NT2/D1 (cell line): ENCODE data around the gene SGF29.
"Not testable (repeated sequence)": the region's sequence is repeated elsewhere in the genome, so short reads cannot be mapped to it uniquely, and the experiment has no call there.

Experiments used
- DNase-seq: peaks from one replicate; pipeline ENCODE4 v3.0.0-alpha.2; 2011; ENCODE audit warnings: low read depth, low spot score
- H3K27me3 ChIP-seq: 2 replicates; pipeline ENCODE4 v1.6.0; 2011; ENCODE audit warnings: mild to moderate bottlenecking; ENCODE audit not compliant: insufficient read length, insufficient read depth
- H3K36me3 ChIP-seq: 2 replicates; pipeline ENCODE4 v1.6.1; 2011; ENCODE audit warnings: mild to moderate bottlenecking, low read length, mixed read lengths; ENCODE audit not compliant: insufficient read depth, insufficient read length
- H3K4me1 ChIP-seq: 2 replicates; pipeline ENCODE4 v1.5.1; 2011; ENCODE audit not compliant: insufficient read depth, insufficient read length
- H3K4me3 ChIP-seq: 2 replicates; pipeline ENCODE4 v1.5.1; 2011; ENCODE audit warnings: low read depth; ENCODE audit not compliant: insufficient read length
- H3K9ac ChIP-seq: 2 replicates; pipeline ENCODE4 v1.6.0; 2011; ENCODE audit warnings: low read depth; ENCODE audit not compliant: insufficient read length
- H3K9me3 ChIP-seq: 2 replicates; pipeline ENCODE4 v1.5.1; 2011; ENCODE audit warnings: mild to moderate bottlenecking, low read length; ENCODE audit not compliant: insufficient read depth
- SUZ12 ChIP-seq: IDR thresholded peaks from 2 replicates; pipeline ENCODE4 v1.6.1; 2011; ENCODE audit not compliant: insufficient read length, insufficient read depth; ENCODE audit errors: extremely low read depth
- YY1 ChIP-seq: IDR thresholded peaks from 2 replicates; pipeline ENCODE4 v1.6.1; 2011; ENCODE audit not compliant: insufficient read length, insufficient read depth
- ZNF274 ChIP-seq: IDR thresholded peaks from 2 replicates; pipeline ENCODE4 v1.6.1; 2011; ENCODE audit warnings: mild to moderate bottlenecking, low read depth, low read length

The SGF29 gene

DNA sequence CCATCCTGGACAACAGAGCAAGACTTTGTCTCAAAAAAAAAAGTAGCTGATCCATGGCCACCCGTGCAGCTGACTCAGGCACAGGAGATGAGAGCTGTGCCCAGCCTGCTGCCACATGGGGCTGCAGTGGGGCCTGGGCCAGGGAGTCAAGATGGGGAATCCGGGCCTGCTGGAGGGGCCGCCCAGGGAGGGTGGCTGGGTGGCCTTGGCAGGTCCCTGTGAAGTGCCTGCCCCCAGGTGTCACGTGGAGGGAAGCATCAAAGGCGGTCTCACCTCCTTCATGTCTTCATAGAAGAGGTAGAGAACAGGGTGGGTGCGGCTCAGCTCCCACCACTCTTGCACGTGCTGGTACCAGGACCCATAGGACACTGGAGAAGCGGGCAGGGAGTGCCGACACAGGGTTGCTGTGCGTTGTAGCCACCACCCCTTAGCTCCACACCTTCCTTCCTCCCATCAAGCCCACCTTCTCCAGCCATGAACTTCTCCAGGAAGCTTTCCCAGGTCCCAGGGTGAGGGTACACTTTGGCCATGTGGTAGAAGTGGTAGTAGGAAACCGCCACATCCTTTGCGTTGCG lies 39.3 kb downstream of the SGF29 start:
- Histone ChIP-seq H3K27me3 (no peaks in the 10 kb centered on the region), H3K9me3 (no peaks in the 10 kb centered on the region), H3K4me3 (no peak overlapping the region), H3K9ac (no peak overlapping the region), H3K4me1 (peaks cover 7% of the 10 kb centered on the region), H3K36me3 (peaks cover 51% of the 10 kb centered on the region)
- TF ChIP-seq SUZ12 (no peak), ZNF274 (no peak), YY1 (no peak)
- no peak for DNase-seq

DNA sequence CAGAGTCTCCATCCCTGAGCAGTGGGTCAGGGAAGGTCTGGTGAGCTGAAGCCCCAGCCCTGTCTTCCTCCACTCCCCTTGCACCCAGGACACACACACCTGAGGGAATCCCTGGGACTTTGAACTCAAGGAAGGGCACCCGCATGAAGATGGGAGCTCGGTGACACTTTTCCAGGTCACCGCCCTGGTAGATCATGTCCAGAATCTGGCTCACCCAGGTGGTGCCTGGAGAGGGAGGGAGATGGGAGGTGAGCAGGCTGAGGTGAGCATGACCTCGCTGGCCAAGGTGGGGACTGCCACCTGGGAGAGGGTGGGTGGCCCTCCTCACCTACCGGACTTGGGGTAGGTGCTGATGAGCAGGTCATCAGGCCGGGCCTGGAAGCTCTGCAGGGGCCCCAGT lies 41.7 kb downstream of the SGF29 start:
- not testable (repeated sequence) for H3K4me3 ChIP-seq, H3K27me3 ChIP-seq, H3K4me1 ChIP-seq, H3K9ac ChIP-seq, DNase-seq, H3K9me3 ChIP-seq
- H3K36me3 ChIP-seq = peaks cover 31% of the 10 kb centered on the region

DNA sequence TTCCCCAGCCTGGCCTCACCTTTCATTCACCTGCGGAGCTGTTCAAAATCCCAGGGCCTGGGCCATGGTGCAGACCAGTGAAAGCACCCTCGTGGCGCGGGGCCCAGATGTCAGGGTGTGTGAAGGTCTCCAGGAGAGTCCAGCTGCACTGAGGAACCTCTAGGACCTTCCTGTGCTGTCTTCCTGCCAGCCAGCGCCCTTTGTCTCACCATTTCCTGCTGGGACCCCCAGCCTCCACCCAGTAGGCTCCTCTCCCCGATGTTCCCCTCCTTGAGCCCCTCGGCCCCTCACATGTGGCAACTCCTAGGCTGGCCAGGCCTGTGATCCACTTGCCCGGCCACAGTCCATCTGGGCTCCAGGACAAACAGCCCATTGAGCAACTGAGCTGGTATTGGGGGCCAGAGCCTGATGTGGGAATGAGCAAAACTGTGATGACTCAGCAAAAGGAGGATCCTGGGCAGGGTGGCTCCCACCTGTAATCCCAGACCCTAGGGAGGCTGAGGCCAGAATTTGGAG lies 42.5 kb downstream of the SGF29 start:
- peaks cover 24% of the 10 kb centered on the region for H3K36me3 ChIP-seq
- TF ChIP-seq ZNF274 (no peak), SUZ12 (no peak), YY1 (no peak)
- DNase-seq = no peak
- peak overlapping the region; percentile 3 for H3K4me3 ChIP-seq
- H3K9me3 ChIP-seq = no peaks in the 10 kb centered on the region
- H3K9ac ChIP-seq = peak overlapping the region; percentile 80
- H3K27me3 ChIP-seq = no peaks in the 10 kb centered on the region
- H3K4me1 ChIP-seq = peaks cover 7% of the 10 kb centered on the region

DNA sequence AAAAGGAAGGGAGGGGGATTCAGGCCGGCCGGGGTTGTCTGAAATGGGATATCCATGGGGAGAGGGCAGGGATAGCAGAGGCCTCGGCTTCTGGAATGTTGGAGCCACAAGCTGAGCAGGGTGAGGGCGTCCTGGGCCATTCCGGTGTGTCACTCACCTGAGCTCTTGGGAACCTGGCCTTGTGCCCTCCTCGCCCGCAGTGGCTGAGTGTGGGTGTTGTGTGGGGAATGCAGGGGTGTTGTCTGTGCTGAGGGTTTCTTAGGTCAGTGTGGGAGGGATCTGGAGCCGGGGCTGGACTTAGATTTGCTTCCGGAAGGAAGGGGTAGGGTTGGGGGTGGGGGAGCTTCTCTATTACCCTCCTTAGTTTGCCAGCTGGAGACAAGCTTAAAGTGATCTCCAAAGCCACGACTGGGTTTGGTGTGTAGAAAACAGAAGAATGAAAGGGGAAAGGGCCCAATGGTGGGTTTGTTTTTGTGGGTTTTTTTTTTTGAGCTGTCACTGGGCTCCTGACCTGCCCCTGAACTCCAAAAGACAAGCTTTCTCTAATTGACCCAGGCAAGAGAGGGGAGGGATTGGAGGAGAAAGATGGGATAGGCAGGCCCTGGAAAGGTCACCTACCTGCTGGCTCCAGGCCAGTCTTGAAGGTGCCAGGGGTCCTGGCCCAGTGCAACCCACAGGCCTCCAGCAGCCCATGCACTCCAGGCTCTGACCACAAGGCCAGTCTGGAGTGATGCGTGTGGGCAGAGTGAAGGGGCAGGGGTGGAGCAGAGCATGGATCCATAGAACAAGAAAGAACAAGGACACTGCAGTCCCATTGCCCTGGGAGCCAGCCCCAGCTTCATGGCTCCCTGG lies 43.3 kb downstream of the SGF29 start, which contains the start of gene SULT1A2:
SULT1A2 (minus strand) TSS at position 211 of the 852 bp plus-strand sequence. CDS start 1,120 bp downstream, outside the sequence.
- Histone ChIP-seq H3K27me3 (no peaks in the 10 kb centered on the region), H3K36me3 (peaks cover 15% of the 10 kb centered on the region), H3K9me3 (no peaks in the 10 kb centered on the region), H3K4me3 (peak within 1 kb of the TSS; percentile 24), H3K9ac (peak within 1 kb of the TSS; percentile 80), H3K4me1 (peaks cover 9% of the 10 kb centered on the region)
- no peak for TF ChIP-seq SUZ12
- TF ChIP-seq ZNF274 = no peak
- TF ChIP-seq YY1 = no peak
- no peak for DNase-seq

DNA sequence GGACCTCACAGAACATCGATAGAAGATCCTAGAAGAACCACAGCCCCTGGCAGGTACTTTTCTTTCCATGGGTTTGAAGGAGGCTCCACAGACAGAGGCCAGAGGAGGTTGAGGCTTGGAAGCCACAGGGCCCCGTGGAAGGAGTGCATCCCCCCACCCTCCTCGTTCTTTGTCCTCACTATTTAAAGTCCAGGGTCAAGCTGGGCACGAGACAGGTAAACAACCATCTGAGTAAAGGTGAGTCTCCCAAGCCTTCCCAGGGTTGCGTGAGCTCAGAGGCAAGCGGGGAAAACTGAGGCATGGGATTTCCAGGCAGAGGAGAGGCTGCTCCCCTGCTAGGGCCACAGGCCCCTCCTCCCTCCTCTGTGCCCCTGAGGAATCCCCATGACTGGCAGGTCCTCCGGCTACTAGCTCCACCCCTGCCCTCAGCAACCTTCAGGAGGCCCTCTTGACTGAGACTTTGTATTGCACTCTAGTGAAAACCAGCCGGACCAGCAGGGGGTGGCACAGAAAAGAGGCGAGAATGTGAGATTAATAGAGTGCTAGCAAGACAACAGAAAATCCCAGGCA lies 44.1 kb downstream of the SGF29 start:
- no peak for TF ChIP-seq YY1
- TF ChIP-seq ZNF274 = no peak
- TF ChIP-seq SUZ12 = no peak
- H3K4me3 ChIP-seq = no peak overlapping the region
- no peaks in the 10 kb centered on the region for H3K9me3 ChIP-seq
- H3K4me1 ChIP-seq = peaks cover 9% of the 10 kb centered on the region
- H3K36me3 ChIP-seq = peaks cover 7% of the 10 kb centered on the region
- H3K9ac ChIP-seq = peak overlapping the region; percentile 50
- DNase-seq = peak; percentile 68
- H3K27me3 ChIP-seq = no peaks in the 10 kb centered on the region

DNA sequence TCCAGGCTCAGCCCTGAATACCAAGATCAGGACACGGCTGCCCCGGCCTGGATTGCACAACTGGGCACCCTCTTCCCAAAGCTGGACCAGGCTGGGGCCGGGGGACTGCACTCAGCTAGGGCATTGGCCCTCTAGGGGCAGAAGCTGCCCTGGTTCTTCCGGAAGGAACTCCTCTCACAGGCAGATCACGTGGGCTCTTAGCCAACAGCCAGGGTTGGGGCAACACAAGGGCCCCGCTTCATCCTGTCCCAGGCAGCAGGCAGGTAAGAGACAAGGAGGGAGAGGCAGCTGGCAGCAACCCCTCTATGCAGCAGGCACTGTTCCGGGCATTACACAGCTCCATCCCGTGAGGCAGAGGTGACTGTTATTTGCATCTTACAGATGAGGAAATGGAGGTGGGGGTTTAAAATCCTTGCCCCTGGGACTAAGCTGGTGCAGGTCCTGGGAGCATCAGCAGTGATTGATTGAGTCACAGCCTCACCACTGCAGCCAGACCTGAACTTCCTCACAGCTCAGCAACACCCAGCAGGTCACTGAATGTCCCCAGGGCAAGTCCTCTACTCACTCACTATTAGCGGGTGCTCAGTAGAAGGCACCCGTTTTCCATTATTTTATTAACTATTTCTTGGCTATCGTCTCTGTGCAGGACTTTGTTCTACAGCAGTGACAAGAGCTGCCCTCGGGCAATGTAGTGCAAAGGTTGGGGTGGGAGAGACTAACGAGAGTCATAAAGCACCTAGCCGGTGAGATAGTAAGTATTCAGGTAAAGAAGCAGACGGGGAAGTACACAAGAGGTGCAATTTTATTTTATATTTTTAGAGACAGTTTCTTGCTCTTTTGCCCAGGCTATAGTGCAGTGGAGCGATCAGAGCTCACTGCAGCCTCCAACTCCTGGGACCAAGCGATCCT lies 45.9 kb downstream of the SGF29 start:
- not testable (repeated sequence) for H3K9ac ChIP-seq, H3K4me1 ChIP-seq, DNase-seq, H3K9me3 ChIP-seq, H3K36me3 ChIP-seq, H3K27me3 ChIP-seq, H3K4me3 ChIP-seq

DNA sequence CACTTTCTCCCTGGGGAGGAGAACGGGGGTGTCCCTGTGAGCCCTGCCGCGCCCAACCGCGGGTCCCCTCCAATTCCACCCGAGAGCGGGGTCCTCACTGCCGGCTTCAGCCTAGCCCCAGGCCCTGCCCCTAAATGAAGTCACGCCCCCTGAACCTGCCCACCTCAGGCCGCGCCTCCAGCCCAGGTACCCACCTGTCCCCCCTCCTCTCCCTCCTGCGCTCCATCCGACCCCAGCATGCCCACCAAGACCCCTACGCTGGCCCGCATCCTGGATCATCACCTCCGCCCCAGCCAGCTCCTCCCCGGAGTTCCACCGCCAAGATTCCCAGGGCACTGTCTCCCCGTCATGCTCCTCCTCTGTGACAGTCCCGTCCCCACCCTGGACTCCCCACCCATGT lies 47.2 kb downstream of the SGF29 start:
- not testable (repeated sequence) for H3K9ac ChIP-seq, H3K9me3 ChIP-seq, H3K4me3 ChIP-seq, DNase-seq, H3K36me3 ChIP-seq, H3K4me1 ChIP-seq, H3K27me3 ChIP-seq

DNA sequence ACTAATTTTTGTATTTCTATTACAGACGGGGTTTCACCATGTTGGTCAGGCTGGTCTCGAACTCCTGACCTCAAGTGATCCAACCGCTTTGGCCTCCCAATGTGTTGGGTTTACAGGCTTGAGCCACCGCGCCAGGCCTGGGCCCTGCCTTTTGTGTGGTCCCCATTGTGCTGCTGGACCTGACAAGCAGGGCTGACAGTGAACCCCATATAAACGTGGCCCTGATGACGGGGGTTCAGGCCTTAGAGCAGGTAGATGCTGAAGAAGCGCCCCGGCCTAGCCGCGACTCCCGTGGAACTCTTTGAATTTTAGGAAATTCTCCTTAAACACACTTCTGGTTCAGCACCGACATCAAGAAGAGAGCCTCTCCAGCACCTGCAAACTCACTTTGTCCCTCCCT lies 47.9 kb downstream of the SGF29 start:
- H3K9me3 ChIP-seq, DNase-seq, H3K27me3 ChIP-seq, H3K36me3 ChIP-seq, H3K4me3 ChIP-seq, H3K9ac ChIP-seq, H3K4me1 ChIP-seq: not testable (repeated sequence)

DNA sequence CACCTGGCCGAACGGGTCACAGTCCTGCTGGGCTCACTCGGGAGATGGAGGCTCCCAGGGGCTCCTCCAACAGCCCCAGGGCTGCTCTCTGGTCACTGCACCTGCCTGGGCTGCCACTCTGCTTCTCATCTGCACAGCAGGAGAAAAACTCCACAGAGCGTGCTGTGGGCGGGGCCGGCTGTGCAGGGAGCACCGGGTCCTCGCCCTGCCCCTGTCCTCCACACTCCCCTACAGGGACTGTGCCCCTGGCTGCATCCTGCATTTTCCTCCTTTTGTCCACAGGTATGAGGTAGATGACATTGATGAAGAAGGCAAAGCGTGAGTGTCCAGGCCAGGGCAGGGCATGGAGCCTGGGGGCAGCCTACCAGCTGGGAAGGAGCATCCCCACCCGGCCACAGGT lies 48.3 kb downstream of the SGF29 start:
- not testable (repeated sequence) for H3K4me3 ChIP-seq, H3K27me3 ChIP-seq, H3K4me1 ChIP-seq, H3K9me3 ChIP-seq, DNase-seq, H3K36me3 ChIP-seq, H3K9ac ChIP-seq
